Measurements from ENCODE around the gene CNOT4. TPM values are rescaled to one million over a fixed set of nuclear protein-coding genes. Genes with fewer than 3 reads are reported as not detected.

The CNOT4 gene
- total RNA-seq, 1 experiment from 2014 or later, result 14.6 TPM

- TF ChIP-seq, protein P1, sequence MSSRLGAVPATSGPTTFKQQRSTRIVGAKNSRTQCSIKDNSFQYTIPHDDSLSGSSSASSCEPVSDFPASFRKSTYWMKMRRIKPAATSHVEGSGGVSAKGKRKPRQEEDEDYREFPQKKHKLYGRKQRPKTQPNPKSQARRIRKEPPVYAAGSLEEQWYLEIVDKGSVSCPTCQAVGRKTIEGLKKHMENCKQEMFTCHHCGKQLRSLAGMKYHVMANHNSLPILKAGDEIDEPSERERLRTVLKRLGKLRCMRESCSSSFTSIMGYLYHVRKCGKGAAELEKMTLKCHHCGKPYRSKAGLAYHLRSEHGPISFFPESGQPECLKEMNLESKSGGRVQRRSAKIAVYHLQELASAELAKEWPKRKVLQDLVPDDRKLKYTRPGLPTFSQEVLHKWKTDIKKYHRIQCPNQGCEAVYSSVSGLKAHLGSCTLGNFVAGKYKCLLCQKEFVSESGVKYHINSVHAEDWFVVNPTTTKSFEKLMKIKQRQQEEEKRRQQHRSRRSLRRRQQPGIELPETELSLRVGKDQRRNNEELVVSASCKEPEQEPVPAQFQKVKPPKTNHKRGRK (CRISPR knock-in tag; IDR thresholded peaks at IDR 0.05; ENCODE audit: borderline replicate concordance), result no peak
- TF ChIP-seq PRRX2 (CRISPR knock-in tag; IDR thresholded peaks at IDR 0.05), result no peak
These were observed 181.8 kb downstream of the CNOT4 start (continued) for GRCh38 chr7:135328053-135328452.

DNA sequence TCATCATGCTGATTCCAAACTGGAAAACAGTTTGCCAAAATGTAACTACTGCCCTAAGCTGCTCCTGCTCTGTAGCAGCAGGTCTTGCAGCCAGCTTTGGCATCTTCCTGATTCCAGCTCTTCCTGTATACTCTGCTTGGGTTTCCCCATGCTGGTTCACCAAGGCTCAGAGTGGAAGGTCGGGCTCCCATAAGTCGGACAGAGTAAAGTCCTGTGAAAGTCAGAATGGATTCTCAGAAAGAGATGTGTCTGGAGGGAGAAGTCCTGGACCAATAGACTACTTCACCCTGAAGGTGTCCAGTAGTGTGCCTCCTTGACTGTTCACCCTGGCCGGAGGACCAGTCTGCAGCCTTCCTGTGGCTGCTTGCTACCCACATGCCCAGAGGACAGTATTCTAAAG lies 182.4 kb downstream of the CNOT4 start:
- ChIA-PET POLR2A (no interaction called here), CTCF (interaction anchor here (1.5 kb wide), 1 partner anchor 53 kb away, joined by 6 read pairs; no protein-coding TSS in a partner anchor)
- ATAC-seq (no peak), DNase-seq (ENCODE audit: low spot score) (no peak)
- TF ChIP-seq RELA (CRISPR knock-in tag; IDR thresholded peaks at IDR 0.05; ENCODE audit: borderline replicate concordance) (no peak), EMX1 (CRISPR knock-in tag; IDR thresholded peaks at IDR 0.05) (no peak), PRDM15 (CRISPR knock-in tag; IDR thresholded peaks at IDR 0.05) (no peak), ZNF423 (CRISPR knock-in tag; IDR thresholded peaks at IDR 0.05) (no peak), CBFB (CRISPR knock-in tag; IDR thresholded peaks at IDR 0.05; ENCODE audit: low read depth) (no peak), GTF2I (CRISPR knock-in tag; conservative IDR thresholded peaks at IDR 0.05) (no peak), CREM (CRISPR knock-in tag; IDR thresholded peaks at IDR 0.05) (no peak), ZNF138 (CRISPR knock-in tag; conservative IDR thresholded peaks at IDR 0.05) (no peak), ZNF219 (CRISPR knock-in tag; IDR thresholded peaks at IDR 0.05; ENCODE audit: borderline replicate concordance) (no peak), HMGXB4 (CRISPR knock-in tag; IDR thresholded peaks at IDR 0.05) (no peak), ZNF671 (CRISPR knock-in tag; IDR thresholded peaks at IDR 0.05) (no peak), USF1 (CRISPR knock-in tag; IDR thresholded peaks at IDR 0.05) (no peak), SP1 (CRISPR knock-in tag; conservative IDR thresholded peaks at IDR 0.05) (no peak), ETV6 (CRISPR knock-in tag; IDR thresholded peaks at IDR 0.05) (no peak), ZNF416 (CRISPR knock-in tag; IDR thresholded peaks at IDR 0.05) (no peak)
- TF ChIP-seq, protein P2, sequence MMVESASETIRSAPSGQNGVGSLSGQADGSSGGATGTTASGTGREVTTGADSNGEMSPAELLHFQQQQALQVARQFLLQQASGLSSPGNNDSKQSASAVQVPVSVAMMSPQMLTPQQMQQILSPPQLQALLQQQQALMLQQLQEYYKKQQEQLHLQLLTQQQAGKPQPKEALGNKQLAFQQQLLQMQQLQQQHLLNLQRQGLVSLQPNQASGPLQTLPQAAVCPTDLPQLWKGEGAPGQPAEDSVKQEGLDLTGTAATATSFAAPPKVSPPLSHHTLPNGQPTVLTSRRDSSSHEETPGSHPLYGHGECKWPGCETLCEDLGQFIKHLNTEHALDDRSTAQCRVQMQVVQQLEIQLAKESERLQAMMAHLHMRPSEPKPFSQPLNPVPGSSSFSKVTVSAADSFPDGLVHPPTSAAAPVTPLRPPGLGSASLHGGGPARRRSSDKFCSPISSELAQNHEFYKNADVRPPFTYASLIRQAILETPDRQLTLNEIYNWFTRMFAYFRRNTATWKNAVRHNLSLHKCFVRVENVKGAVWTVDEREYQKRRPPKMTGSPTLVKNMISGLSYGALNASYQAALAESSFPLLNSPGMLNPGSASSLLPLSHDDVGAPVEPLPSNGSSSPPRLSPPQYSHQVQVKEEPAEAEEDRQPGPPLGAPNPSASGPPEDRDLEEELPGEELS (CRISPR knock-in tag; IDR thresholded peaks at IDR 0.05), result no peak
- TF ChIP-seq, protein P3, sequence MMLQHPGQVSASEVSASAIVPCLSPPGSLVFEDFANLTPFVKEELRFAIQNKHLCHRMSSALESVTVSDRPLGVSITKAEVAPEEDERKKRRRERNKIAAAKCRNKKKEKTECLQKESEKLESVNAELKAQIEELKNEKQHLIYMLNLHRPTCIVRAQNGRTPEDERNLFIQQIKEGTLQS (CRISPR knock-in tag; conservative IDR thresholded peaks at IDR 0.05), result no peak
- TF ChIP-seq, protein P4, sequence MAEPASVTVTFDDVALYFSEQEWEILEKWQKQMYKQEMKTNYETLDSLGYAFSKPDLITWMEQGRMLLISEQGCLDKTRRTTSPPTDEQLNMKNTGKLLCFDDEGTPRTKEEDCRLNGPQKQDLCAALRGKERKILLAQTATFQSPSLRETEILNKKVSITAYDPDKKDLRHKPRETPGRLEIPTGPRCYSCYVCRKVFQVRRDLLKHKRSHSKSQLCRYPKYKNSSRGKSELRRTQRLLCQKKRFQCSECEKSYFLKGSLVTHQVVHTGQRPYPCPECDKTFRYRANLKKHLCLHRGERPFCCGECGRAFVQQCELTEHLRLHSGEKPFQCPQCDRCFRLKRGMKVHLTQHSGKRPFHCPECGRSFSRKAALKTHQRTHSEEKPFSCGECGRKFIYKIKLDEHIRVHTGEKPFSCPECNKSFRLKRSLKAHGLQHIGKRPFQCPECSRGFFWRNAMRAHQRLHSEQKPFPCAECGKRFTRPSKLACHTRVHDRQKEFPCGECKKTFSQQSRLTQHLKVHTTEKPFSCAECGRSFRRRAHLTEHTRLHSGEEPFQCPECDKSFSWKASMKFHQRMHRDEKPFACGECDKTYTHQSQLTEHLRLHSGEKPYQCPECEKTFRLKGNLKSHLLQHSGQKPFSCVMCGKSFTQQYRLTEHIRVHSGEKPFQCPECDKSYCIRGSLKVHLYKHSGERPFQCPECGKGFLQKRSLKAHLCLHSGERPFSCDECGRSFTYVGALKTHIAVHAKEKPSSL (CRISPR knock-in tag; conservative IDR thresholded peaks at IDR 0.05), result no peak
- TF ChIP-seq, protein P5, sequence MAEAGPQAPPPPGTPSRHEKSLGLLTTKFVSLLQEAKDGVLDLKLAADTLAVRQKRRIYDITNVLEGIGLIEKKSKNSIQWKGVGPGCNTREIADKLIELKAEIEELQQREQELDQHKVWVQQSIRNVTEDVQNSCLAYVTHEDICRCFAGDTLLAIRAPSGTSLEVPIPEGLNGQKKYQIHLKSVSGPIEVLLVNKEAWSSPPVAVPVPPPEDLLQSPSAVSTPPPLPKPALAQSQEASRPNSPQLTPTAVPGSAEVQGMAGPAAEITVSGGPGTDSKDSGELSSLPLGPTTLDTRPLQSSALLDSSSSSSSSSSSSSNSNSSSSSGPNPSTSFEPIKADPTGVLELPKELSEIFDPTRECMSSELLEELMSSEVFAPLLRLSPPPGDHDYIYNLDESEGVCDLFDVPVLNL (CRISPR knock-in tag; IDR thresholded peaks at IDR 0.05; ENCODE audit: borderline replicate concordance, low read depth), result no peak
- TF ChIP-seq, protein P6, sequence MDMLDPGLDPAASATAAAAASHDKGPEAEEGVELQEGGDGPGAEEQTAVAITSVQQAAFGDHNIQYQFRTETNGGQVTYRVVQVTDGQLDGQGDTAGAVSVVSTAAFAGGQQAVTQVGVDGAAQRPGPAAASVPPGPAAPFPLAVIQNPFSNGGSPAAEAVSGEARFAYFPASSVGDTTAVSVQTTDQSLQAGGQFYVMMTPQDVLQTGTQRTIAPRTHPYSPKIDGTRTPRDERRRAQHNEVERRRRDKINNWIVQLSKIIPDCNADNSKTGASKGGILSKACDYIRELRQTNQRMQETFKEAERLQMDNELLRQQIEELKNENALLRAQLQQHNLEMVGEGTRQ (CRISPR knock-in tag; IDR thresholded peaks at IDR 0.05), result no peak
- no peak overlapping the region for H3K4me3 Mint-ChIP-seq
- no peaks in the 10 kb centered on the region for H3K4me1 Mint-ChIP-seq
- H3K27me3 Mint-ChIP-seq (ENCODE audit: low read depth), result no peaks in the 10 kb centered on the region
- peaks cover 7% of the 10 kb centered on the region; the same call in 1 of the 2 replicates for H3K36me3 Mint-ChIP-seq
- H3K9me3 Mint-ChIP-seq, result peaks cover 21% of the 10 kb centered on the region
- H3K27ac Mint-ChIP-seq, result no peak overlapping the region

Measured in WTC11 (cell line).